GM19193 (cell line): ENCODE data around the gene HES4.

Experiments used
- POLR2A ChIP-seq: IDR thresholded peaks from 4 replicates; pipeline ENCODE4 v1.6.1; 2011; ENCODE audit not compliant: insufficient read depth, insufficient read length; ENCODE audit errors: extremely low read depth

Gene HES4

DNA sequence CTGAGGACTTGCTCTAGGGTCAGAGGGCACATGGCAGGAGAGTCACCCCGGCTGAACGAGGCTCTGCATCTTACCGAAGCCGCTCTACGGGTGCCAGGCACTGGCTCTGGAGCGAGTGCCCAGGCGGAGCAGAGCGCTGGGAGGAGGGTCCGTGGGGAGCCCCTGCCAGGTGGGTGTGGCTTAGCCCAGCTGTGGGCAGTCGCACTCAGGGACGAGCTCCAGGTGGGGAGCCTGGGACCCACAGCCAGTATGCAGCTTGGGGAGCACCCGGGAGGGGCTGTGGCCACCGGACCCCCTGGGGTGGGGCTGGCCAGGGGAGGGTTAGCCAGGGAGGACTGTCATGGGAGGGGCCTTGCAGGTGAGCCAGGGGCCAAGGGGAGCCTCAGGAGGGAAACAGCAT lies 23.8 kb upstream of the HES4 start:
- TF ChIP-seq POLR2A: no peak

DNA sequence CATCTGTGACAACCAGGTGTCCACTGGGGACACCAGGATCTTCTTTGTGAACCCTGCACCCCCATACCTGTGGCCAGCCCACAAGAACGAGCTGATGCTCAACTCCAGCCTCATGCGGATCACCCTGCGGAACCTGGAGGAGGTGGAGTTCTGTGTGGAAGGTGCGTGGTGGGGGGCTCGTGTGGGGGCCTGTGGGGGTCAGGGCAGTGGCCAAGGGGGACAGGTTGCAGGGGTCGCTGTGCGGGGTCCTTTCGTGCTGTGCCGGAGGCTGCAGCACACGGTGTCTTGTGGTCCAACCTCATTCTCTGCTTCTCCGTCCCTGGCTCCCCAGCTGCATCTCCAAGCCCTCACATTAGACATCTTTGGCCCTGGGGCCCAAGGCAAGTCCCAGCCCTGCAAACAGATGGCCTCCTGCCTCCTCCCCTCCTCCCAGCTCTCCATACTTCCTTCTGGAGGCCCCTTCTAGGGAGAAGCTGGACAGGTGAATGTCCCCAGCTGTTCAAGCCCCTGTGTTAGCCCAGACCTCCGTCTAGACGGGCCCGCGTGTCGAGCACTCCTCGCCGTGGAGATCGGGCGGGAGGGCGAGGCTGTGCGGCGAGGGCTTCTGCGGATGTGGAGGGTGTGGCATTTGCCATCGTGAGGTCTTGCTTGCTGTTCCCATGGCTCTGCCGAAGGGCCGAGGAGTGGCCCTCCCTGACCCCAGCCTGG lies 22.6 kb upstream of the HES4 start:
- TF ChIP-seq POLR2A: no peak

DNA sequence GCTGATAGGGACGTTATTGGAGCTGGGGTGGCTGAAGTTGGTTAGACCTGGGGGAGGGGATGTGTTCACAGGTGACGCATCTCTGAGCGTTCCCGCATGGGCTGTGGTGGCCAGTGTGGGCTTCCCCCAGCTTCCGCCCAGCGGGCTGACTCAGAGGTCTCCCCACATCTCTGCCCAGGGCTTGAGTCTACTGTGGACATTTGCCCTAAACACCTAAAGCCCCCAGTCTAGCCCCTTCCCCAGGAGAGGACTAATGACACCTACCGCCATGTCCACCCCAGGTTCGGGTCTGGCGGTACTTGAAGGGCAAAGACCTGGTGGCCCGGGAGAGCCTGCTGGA lies 22.0 kb upstream of the HES4 start:
- no peak for TF ChIP-seq POLR2A

DNA sequence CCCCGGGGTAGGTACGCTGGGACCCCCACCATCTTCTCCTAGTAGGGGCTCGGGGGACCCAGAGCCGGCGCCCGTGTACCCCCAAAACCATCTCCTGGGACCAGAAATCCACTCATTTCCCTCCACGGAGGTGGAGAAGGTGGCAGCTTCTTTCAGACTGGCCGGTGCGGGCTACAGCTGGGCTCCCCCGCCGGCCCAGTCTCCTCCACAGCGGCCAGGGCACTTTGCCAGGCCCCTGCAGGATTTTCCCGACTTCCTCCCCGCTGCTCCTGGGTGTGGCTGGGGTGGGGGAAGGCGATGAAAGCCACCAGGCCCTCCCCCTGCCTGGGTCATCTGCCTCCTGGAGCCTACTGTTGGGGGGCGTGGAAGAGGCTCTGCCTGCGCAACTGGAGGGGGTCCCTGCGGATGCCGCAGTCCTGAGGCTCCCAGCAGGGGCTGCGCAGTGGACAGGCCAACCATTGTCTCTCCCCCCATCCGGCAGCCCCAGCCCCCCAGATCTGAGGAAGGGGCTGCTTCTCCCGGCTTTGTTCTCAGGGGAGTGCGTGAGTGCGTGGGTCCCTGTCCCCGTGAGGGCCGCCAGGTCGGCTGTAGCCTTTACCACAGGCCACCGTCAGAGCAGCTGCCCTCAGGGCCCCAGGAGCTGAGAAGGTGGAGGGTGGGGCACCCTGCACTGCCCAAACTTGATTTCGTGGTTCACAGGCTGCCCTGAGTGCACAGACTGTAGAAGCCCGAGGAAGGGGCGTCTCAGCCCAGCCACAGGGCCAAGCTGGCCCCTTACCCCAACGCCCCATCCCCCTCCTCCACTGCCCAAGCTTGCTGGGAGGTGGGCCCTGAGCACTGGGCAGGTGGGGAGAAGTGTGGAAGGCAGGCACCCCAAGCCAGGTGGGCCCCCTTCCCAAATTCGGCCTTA lies 21.4 kb upstream of the HES4 start:
- TF ChIP-seq POLR2A: no peak

DNA sequence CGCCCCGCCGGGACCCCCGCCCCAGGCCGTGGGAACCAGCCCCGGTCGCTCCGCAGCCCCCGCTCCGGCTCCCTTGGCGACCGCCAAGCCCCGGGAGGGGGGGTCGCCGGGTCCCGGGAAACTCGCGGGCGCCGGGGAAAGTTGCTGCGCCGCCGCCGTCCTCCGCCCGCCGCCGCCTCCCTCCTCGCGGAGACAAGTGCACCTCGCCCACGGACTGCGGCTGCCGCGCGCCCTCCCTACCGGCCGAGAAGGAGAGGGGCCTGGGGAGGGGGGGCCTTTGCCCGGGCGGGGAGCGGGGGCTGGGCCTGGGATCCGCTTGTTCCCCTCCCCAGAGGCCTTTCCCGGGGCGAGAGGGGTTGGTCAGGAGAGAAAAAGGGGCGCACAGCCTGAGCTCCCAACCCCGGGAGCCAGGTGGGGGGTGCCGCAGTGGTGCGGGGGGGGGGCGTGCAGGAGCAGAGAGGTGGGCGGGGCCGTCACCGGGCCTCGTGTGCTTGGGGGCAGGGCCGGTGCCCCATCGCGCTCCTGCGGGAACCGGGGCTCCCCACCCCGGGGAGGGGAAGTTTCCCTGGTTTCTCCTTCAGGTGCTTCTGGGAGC lies 20.6 kb upstream of the HES4 start:
- TF ChIP-seq POLR2A: no peak

DNA sequence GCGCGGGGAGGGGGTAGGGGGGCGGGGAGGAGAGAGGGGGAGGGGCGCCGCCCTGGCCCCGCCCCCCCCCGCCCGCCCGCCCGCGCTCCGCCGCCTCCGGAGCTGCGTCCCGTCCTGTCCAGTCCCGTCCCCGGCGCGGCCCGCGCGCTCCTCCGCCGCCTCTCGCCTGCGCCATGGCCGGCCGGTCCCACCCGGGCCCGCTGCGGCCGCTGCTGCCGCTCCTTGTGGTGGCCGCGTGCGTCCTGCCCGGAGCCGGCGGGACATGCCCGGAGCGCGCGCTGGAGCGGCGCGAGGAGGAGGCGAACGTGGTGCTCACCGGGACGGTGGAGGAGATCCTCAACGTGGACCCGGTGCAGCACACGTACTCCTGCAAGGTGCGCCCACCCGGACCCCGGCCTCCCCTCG lies 20.1 kb upstream of the HES4 start, which contains the start of gene AGRN:
TSS of gene AGRN (plus strand) at position 121 of the 405 bp plus-strand sequence. CDS start at position 174, 53 bp downstream.
- peak; percentile 34 for TF ChIP-seq POLR2A

DNA sequence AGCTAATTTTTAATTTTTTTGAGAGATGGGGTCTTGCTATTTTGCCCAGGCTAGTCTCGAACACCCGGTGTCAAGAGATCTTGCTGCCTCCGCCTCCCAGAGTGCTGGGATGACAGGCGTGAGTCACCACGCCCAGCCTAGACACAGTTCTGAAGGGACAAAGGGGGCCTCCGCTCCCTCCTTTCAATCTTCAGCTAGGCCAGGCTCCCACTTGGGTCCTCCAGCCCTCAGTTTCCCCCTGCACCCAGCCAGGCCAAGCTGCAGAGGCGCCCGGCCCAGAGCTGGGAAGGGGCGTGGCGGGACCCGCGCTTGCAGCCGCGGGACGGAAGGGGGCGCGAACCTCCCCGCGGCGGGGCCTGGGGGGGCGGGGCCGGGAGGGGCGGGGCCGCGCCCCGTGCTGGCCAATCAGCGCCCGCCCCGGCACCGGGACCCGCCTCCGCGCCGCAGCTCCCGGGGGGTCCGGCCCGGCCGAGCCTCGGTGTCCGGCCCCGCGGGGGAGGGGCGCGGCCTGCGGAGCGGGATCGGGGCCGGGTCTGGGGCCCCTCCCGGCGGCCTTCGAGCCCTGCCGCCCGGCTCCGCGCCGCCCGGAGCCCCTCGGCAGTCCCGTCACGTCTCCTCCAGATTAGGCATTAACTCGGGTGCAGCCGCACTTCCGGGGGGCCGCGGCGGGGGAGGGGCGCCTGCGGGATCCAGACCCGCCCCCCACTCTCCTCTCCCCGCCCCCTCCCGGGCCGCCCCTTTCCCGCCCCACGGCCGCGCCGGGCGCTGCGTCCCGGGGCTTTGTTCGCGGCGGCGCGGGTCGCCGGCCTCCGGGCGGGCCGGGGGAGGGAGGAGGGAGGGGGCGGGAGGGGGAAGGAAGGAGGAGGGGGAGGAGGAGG lies 19.5 kb upstream of the HES4 start:
- TF ChIP-seq POLR2A: no peak

DNA sequence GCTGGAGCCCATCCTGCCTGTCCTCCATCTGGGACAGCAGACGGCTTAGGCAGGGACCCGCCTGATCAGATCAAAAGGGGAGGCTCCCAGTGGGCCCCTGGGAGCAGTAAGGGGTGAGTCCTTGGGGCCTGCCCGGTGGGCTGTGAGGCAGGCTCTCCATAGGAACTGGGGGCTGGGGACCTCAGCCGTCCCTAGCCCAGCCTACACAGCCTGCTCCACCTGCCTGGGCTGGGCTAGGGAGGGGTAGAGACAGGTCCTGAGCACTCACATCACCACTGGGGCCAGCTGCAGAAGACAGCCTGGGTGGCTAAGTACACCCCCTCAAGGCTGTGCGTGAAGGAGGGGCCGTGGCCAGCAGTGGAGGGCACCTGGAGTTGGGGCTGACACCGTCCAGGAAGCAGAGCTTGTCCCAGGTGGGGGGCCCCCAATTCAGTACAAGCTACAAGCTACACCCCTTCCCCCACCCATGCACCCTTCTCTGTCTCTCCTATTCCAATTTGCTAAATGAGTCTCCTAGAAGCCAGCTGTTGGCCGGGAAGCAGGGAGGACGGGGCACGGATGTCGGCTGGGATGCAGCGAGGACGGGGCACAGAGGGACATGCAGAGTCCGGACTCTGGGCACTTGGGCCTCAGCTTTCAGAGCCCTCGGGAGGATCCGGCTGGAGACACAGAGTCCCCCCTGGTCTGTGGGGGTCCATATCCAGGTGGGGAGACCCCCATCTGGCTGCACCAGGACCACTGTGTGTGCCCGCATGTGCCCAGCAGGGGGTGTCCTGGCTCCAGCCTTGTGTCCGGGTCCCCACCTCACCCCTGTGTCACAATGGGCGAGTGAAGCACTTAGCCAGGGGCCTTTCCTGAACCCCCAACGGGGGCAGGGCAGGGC lies 15.1 kb upstream of the HES4 start:
- peak; percentile 57 for TF ChIP-seq POLR2A

DNA sequence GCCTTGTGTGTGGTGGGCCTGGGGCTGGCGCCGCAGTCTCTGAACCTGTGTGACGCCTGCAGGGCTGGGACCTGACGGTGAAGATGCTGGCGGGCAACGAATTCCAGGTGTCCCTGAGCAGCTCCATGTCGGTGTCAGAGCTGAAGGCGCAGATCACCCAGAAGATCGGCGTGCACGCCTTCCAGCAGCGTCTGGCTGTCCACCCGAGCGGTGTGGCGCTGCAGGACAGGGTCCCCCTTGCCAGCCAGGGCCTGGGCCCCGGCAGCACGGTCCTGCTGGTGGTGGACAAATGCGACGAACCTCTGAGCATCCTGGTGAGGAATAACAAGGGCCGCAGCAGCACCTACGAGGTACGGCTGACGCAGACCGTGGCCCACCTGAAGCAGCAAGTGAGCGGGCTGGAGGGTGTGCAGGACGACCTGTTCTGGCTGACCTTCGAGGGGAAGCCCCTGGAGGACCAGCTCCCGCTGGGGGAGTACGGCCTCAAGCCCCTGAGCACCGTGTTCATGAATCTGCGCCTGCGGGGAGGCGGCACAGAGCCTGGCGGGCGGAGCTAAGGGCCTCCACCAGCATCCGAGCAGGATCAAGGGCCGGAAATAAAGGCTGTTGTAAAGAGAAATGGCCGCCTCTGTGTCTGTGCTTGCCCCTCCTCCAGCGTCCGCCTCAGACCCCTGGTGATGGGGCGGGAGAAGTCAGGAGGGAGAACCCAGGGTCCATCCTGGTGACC lies 14.2 kb upstream of the HES4 start:
- no peak for TF ChIP-seq POLR2A

DNA sequence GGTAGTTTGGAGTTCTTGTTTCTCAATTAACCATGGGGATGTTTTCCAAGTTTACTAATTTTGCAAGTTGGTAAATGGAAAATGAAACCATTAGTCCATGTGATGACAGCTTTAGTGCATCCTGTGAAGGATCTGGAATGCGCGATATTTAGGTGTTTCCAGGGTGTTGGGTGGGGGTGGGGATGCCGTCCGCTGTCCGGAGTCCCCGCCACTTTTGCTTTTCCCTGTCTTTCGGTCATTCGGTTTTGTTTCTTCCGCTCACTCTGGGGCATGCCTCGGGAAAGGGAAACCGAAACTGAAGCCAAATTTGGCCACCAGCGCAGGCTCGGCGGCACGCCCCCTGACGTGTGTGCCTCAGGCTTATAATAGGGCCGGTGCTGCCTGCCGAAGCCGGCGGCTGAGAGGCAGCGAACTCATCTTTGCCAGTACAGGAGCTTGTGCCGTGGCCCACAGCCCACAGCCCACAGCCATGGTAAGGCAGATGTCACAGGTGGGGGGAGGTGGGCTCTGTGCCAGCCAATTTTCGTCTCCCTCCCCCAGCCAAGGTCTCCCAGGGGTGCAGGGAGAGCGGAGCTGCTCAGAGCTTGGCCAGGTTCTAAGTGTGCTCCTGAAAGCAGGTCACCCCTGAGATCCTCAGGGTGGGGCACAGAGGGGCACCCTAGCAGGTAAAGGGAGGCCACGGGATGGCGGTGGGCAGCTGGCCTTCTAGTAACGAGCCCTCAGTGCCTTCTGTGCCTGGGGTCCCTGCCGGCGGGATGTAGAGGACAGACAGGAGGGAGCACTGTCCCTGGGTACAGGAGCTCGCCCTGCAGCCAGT lies 13.4 kb upstream of the HES4 start, which contains the start of gene ISG15:
TSS of gene ISG15 (plus strand) at position 393 of the 817 bp plus-strand sequence. CDS start at position 470, 77 bp downstream.
- TF ChIP-seq POLR2A: peak; percentile 97

DNA sequence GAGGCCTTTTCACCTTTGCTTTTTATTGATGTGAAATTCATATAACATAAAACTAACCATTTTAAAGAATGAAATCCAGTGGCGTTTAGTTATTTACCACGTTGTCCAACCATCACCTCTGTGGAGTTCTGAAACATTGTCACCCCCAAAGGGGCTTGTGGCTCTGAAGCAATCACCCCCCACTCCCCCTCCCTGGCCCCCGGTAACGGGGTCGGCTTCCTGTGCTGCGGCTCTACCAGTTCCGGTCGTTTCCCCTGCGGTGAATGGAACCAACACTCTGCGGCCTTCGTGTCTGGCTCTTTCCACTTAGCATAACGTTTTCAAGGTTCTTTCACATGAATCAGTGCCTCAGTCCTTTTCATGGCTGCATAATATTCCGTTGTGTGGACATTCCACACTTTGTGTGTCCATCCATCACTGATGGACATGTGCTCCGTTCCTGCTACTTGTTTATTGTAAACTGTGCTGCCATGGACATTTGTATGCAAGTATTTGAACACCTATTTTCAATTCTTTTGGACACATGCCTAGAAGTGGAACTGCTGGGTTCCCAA lies 11.6 kb upstream of the HES4 start:
- no peak for TF ChIP-seq POLR2A
